ENCODE measurements around the gene HSPD1. TPM values are rescaled to one million over a fixed set of nuclear protein-coding genes. Genes with fewer than 3 reads are reported as not detected.

HSPD1 gene
- polyA plus RNA-seq (2012; ENCODE audit: low read depth, missing spikeins): 397 TPM

DNA sequence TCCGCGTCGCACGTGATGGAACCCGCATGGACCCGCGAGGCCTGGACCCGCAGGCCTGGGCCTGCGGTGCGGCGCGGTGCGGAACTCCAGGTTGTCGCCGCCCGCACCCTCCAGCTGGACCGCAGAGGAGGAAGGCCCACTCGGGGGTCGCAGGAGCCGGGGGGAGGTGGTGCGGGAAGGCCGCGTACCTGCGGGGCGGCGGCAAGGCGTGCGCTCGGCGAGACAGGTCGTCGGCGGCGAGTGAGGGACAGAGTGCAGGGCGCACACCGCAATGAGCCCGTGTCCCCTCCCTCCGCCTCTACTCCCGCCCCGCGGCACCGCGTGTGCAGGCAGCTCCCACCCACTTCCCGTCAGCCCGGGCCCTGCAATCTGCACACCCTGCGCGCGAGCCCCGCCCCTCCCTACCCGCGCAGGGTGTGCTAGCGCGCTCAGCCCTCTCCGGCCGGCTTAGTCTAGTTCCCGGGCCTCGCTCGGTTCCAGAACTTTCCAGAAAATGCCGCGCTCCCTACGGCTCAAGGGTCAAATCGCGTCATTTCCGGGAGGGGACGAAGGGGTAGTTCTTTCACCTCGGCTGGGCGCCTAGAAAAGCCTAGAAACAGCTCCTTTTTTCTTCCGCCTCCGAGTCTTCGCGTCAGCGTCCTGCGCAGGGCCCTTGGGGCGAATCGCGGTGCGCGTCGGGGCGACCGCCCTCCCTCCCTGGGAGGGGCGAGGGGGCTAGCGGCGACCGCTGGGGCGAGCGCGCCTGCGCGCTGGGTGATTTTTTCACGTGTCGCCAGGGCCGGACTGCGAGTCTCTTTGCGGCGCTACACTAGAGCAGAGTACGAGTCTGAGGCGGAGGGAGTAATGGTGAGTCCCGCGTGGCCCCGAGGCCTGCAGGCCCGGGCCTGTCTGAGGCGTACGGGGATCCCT, at the start of gene HSPD1, which contains the start of gene HSPE1:
Gene HSPD1 (minus strand): TSS at position 247 of the 909 bp plus-strand sequence. CDS start 992 bp downstream, outside the sequence.
Gene HSPE1 (plus strand): TSS at position 786 of the 909 bp plus-strand sequence. CDS start 58 bp downstream, at position 844.
- DNase-seq (ENCODE audit: insufficient read length, low spot score): peak; percentile 84
- TF ChIP-seq POLR2A (IDR thresholded peaks at IDR 0.05; ENCODE audit: low read depth, low read length) (peak; percentile 96), POLR2AphosphoS5 (IDR thresholded peaks at IDR 0.05; ENCODE audit: low read depth, low read length) (peak; percentile 96), SPI1 (IDR thresholded peaks at IDR 0.05; ENCODE audit: low read depth, low read length) (peak; percentile 70), POU2F2 (IDR thresholded peaks at IDR 0.05; ENCODE audit: low read depth, low read length) (peak; percentile 60), TAF1 (IDR thresholded peaks at IDR 0.05; ENCODE audit: low read depth, low read length) (peak; percentile 95), PAX5 (IDR thresholded peaks at IDR 0.05; ENCODE audit: insufficient read depth, low read length, severe bottlenecking) (peak; percentile 52)
- FAIRE-seq: peak; percentile 98

DNA sequence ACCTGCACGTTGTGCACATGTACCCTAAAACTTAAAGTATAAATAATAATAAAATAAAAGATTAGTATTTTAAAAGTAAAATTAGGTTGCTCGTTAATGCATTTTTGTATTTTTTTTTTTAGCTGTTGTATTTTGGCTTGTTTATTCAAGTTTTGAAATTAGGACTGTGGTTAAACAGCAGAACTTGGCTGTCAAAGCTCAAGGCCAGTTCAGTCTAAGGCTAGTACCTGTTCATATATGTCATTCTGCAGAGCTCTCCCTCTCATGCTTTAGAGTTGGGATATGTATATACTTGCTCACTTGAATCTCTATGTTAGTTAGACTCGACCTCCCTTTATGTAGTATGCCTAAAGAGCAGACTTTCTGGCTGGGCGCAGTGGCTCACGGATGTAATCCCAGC, 48.9 kb upstream of the HSPD1 start:
- DNase-seq (ENCODE audit: insufficient read length, low spot score) (no peak), FAIRE-seq (no peak)
- TF ChIP-seq TAF1 (IDR thresholded peaks at IDR 0.05; ENCODE audit: low read depth, low read length) (no peak), SPI1 (IDR thresholded peaks at IDR 0.05; ENCODE audit: low read depth, low read length) (no peak), POU2F2 (IDR thresholded peaks at IDR 0.05; ENCODE audit: low read depth, low read length) (no peak), POLR2A (IDR thresholded peaks at IDR 0.05; ENCODE audit: low read depth, low read length) (no peak), PAX5 (IDR thresholded peaks at IDR 0.05; ENCODE audit: insufficient read depth, low read length, severe bottlenecking) (no peak), POLR2AphosphoS5 (IDR thresholded peaks at IDR 0.05; ENCODE audit: low read depth, low read length) (no peak)

DNA sequence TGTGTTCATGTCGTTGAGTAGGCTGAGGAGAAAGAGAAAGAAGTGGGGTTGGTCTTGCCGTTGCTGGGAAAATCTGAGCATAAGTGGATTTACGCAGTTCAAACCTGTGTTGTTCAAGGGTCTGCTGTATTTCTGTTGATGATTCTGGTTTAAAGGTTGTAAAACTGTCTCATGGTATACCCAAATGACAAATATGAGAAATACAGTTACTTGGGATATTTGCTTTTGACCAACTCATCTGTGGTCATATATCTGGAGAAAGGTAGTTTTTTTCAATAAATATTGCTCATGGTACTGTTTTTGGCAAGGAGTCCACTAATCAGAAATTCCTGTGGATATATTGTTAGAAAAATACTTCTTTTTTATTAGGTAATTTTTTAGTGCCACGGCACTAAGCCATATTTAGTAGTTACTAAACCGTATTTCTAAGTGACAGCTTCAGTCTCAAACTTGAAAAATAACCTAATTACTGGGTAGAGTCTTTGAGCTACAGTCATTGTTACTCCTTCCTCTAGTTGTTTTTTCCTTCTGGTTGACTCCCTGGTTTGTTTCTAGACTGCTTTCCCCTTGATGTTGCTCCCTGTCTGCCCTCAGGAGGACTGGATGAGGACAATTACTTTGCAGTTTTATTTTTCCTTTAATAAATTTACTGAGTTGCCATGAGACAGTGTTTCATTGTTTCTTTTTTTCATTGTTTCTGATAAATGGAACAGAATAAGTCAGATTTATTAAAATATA, 47.7 kb upstream of the HSPD1 start:
- FAIRE-seq (no peak), DNase-seq (ENCODE audit: insufficient read length, low spot score) (no peak)
- TF ChIP-seq TAF1 (IDR thresholded peaks at IDR 0.05; ENCODE audit: low read depth, low read length): no peak
- TF ChIP-seq SPI1 (IDR thresholded peaks at IDR 0.05; ENCODE audit: low read depth, low read length): no peak
- no peak for TF ChIP-seq POLR2A (IDR thresholded peaks at IDR 0.05; ENCODE audit: low read depth, low read length)
- TF ChIP-seq POLR2AphosphoS5 (IDR thresholded peaks at IDR 0.05; ENCODE audit: low read depth, low read length): no peak
- TF ChIP-seq PAX5 (IDR thresholded peaks at IDR 0.05; ENCODE audit: insufficient read depth, low read length, severe bottlenecking): no peak
- TF ChIP-seq POU2F2 (IDR thresholded peaks at IDR 0.05; ENCODE audit: low read depth, low read length): no peak

DNA sequence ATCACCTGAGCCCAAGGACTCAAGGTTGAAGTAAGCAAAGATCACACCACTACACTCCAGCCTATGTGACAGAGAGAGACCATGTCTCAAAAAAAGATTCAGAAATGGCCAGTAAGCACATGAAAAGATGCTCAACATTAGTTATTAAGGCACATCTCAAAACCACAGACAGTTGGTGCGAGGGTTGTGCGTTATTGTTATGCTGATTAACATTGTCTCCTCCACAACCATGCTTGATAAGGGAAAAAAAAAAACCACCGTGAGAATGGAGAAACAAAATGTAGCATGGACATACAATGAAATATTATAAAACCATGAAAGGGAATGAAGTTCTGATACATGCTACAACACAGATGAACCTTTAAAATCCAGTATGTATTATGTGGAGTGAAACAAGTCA, 43.6 kb upstream of the HSPD1 start:
- no peak for FAIRE-seq
- DNase-seq (ENCODE audit: insufficient read length, low spot score): no peak
- no peak for TF ChIP-seq POLR2A (IDR thresholded peaks at IDR 0.05; ENCODE audit: low read depth, low read length)
- no peak for TF ChIP-seq TAF1 (IDR thresholded peaks at IDR 0.05; ENCODE audit: low read depth, low read length)
- TF ChIP-seq PAX5 (IDR thresholded peaks at IDR 0.05; ENCODE audit: insufficient read depth, low read length, severe bottlenecking): no peak
- no peak for TF ChIP-seq POU2F2 (IDR thresholded peaks at IDR 0.05; ENCODE audit: low read depth, low read length)
- TF ChIP-seq POLR2AphosphoS5 (IDR thresholded peaks at IDR 0.05; ENCODE audit: low read depth, low read length): no peak
- TF ChIP-seq SPI1 (IDR thresholded peaks at IDR 0.05; ENCODE audit: low read depth, low read length): no peak

DNA sequence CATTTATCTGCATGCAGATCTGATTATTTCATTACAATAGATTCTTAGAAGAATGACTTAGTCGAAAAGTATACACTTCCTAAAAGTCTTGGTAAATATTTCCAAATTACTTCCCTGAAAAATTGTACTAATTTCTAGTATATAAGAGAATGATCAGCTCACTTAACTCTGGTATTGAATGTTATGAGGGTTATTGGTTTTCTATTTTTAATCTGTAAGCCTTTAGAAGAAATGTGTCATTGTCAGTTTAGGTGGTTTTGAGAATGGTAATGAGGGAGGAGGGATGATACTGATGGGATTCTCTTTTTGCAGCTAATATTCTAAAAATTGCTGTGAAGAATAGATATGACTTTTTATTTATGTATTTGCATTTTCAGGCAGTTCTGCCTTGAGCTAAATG, 40.1 kb upstream of the HSPD1 start:
- TF ChIP-seq POU2F2 (IDR thresholded peaks at IDR 0.05; ENCODE audit: low read depth, low read length) (no peak), POLR2AphosphoS5 (IDR thresholded peaks at IDR 0.05; ENCODE audit: low read depth, low read length) (no peak), SPI1 (IDR thresholded peaks at IDR 0.05; ENCODE audit: low read depth, low read length) (no peak), TAF1 (IDR thresholded peaks at IDR 0.05; ENCODE audit: low read depth, low read length) (no peak), POLR2A (IDR thresholded peaks at IDR 0.05; ENCODE audit: low read depth, low read length) (no peak), PAX5 (IDR thresholded peaks at IDR 0.05; ENCODE audit: insufficient read depth, low read length, severe bottlenecking) (no peak)
- DNase-seq (ENCODE audit: insufficient read length, low spot score): no peak
- FAIRE-seq: no peak

DNA sequence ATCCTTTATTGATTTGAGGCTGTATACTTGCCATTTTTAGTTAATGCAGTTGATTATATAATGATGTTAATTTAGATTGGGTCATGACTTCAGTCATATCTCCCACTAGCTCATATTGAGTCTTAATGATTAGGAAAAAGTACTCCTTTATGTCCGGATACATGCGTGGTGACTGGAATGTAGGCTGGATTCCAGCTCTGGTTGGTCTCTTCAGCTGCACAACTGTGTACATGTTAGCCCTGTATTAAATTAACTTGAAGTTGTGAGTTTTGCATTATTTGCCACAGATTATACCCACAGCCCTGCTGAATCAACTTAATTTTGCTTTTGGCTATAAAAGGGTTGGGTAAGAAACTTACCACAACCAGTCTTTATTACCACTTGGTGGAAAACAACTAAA, 38.8 kb upstream of the HSPD1 start:
- no peak for DNase-seq (ENCODE audit: insufficient read length, low spot score)
- FAIRE-seq: no peak

DNA sequence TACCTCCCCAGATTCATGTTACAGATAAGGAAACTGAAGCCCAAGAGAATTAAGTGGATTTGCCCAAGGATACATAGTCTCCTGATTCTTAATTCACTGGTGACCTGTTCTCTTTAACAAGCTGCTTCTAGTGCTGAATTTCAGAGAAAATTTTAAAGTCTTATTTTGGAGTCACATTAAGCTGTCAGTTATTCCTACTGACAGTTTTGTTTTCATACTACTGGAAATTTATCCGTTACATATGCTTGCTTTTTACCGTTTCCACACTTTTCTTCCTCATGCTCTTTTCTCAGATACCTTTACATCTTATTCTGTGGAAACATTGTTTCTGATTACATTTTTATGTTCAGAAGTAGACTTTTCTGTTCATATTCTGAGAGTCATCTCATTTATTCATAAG, 17.5 kb upstream of the HSPD1 start:
- no peak for TF ChIP-seq TAF1 (IDR thresholded peaks at IDR 0.05; ENCODE audit: low read depth, low read length)
- no peak for FAIRE-seq
- DNase-seq (ENCODE audit: insufficient read length, low spot score): no peak

More for the DNA sequence above, 38.8 kb upstream of the HSPD1 start:
- TF ChIP-seq PAX5 (IDR thresholded peaks at IDR 0.05; ENCODE audit: insufficient read depth, low read length, severe bottlenecking) (no peak), POU2F2 (IDR thresholded peaks at IDR 0.05; ENCODE audit: low read depth, low read length) (no peak), POLR2AphosphoS5 (IDR thresholded peaks at IDR 0.05; ENCODE audit: low read depth, low read length) (no peak), POLR2A (IDR thresholded peaks at IDR 0.05; ENCODE audit: low read depth, low read length) (no peak), TAF1 (IDR thresholded peaks at IDR 0.05; ENCODE audit: low read depth, low read length) (no peak), SPI1 (IDR thresholded peaks at IDR 0.05; ENCODE audit: low read depth, low read length) (no peak)

DNA sequence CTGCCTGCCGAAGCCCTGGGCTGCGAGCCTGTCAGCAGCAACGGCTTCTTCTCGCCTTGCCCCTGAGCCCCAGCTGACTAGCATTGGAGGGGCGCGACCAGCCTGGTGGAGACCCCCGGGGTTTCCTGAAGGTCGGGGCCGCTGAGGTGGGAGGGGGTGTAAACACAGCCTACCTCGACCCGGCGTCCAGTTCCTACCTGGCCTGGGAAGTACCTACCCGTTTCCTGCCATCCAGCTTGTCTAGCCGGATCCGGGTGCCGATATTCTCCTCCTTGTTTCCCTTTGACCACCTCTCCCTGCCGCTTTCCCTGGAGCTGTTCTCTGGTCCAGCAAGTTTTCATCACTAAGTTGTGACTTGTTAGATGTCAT, 16.7 kb upstream of the HSPD1 start:
- DNase-seq (ENCODE audit: insufficient read length, low spot score) (peak; percentile 14), FAIRE-seq (peak; percentile 47)
- TF ChIP-seq POLR2A (IDR thresholded peaks at IDR 0.05; ENCODE audit: low read depth, low read length): no peak
- no peak for TF ChIP-seq POU2F2 (IDR thresholded peaks at IDR 0.05; ENCODE audit: low read depth, low read length)
- no peak for TF ChIP-seq SPI1 (IDR thresholded peaks at IDR 0.05; ENCODE audit: low read depth, low read length)
- no peak for TF ChIP-seq TAF1 (IDR thresholded peaks at IDR 0.05; ENCODE audit: low read depth, low read length)
- TF ChIP-seq PAX5 (IDR thresholded peaks at IDR 0.05; ENCODE audit: insufficient read depth, low read length, severe bottlenecking): no peak
- no peak for TF ChIP-seq POLR2AphosphoS5 (IDR thresholded peaks at IDR 0.05; ENCODE audit: low read depth, low read length)

DNA sequence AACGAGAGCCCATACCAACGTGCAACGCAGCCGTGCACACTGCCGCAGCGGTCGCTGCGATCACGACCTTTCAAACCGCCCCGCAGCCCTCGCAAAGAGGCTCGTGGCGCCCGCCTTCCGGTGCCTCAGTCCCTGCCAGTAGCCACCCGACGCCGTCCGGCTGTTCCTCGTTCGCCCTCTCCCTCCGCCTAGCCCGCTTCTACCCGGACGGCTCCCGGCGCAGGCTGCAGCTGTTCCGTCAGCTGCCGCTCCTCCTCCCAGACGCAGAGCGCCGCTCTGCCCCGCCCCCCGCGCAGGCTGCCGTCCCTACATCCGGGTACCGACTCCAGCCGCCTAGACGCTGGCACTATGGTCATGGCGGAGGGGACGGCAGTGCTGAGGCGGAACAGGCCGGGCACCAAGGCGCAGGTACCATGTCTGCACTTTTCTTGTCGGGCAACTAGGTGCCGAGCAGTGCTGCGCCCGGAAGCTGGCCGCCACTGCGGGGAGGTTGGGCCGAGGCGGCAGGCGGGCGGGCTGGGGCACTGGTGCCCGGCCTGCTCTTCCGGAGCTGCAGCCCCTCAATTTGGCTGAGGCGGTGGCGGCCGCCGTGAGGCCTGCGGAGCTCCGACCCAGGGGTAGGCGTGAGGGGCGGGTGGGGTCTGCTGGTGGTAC, 16.2 kb upstream of the HSPD1 start, which contains the start of gene MOB4:
Gene MOB4 (plus strand): TSS at position 328 of the 654 bp plus-strand sequence. CDS start 21 bp downstream, at position 349.
- no peak for TF ChIP-seq SPI1 (IDR thresholded peaks at IDR 0.05; ENCODE audit: low read depth, low read length)
- TF ChIP-seq TAF1 (IDR thresholded peaks at IDR 0.05; ENCODE audit: low read depth, low read length): peak; percentile 88
- TF ChIP-seq POLR2A (IDR thresholded peaks at IDR 0.05; ENCODE audit: low read depth, low read length): peak; percentile 93
- TF ChIP-seq POU2F2 (IDR thresholded peaks at IDR 0.05; ENCODE audit: low read depth, low read length): peak; percentile 60; the same call in 1 of the 2 replicates
- TF ChIP-seq PAX5 (IDR thresholded peaks at IDR 0.05; ENCODE audit: insufficient read depth, low read length, severe bottlenecking): no peak
- TF ChIP-seq POLR2AphosphoS5 (IDR thresholded peaks at IDR 0.05; ENCODE audit: low read depth, low read length): peak; percentile 92
- FAIRE-seq: peak; percentile 99

More for the DNA sequence above, 16.2 kb upstream of the HSPD1 start, which contains the start of gene MOB4:
- peak; percentile 89 for DNase-seq (ENCODE audit: insufficient read length, low spot score)
